HepG2 (cell line): ENCODE results near the gene TAGLN. TPM values are rescaled to one million over a fixed set of nuclear protein-coding genes. Genes with fewer than 3 reads are reported as not detected.

Experiments used
- ATAC-seq: fragments of 200-7000 bp; cut with Tn5 transposase; 3 replicates; pipeline ENCODE4 v1.9.1; 2020; ENCODE audit warnings: mild to moderate bottlenecking, moderate library complexity
- BruUV-seq: library from RNA; stranded (reverse); fragments of 400-500 nt; replicated peaks from 2 replicates; lab custom pipeline; 2021; lab: Mats Ljungman, UMichigan
- CTCF ChIA-PET: fragments of 300-600 bp; formaldehyde crosslinking; extraction: SDS; loops from one replicate; lab custom pipeline; 2021; ENCODE audit warnings: low total read pairs, inconsistent platforms, low intra/inter-chr PET ratio; lab: Yijun Ruan, JAX
- POLR2A ChIA-PET: fragments of 350-600 bp; sonication (Branson Sonifier 250); formaldehyde crosslinking; loops from one replicate; lab custom pipeline; 2020; ENCODE audit warnings: antibody characterized with exemption, inconsistent platforms; lab: Yijun Ruan, JAX
- DNase-seq: peaks from one replicate; pipeline ENCODE4 v3.0.0-alpha.2; 2015; ENCODE audit warnings: low spot score
- FAIRE-seq: peaks from 3 replicates; lab custom pipeline; 2011; peaks lifted over from hg19 to GRCh38; lab: Jason Lieb, UNC
- H2AFZ ChIP-seq: one replicate; pipeline ENCODE4 v1.6.1; 2011; ENCODE audit warnings: low read length, inconsistent platforms
- H3K27ac ChIP-seq: fragments of 300-600 bp; 3 replicates; pipeline ENCODE4 v1.8.0; 2011; ENCODE audit warnings: mixed run types, mild to moderate bottlenecking, mixed read lengths, low read length, inconsistent platforms; ENCODE audit not compliant: insufficient read depth; ENCODE audit errors: extremely low read length
- H3K27me3 ChIP-seq, 2 experiments: fragments of 200-600 bp in 1 of 2; 2 replicates in 1 of 2; 3 replicates in 1 of 2; pipeline versions ENCODE4 v1.6.0 to v1.8.0; 2011; ENCODE audit warnings: low read length in 2 of 2, mild to moderate bottlenecking in 2 of 2, moderate library complexity in 2 of 2, inconsistent platforms in 1 of 2; ENCODE audit not compliant: insufficient read depth in 2 of 2, control insufficient read depth in 1 of 2
- H3K36me3 ChIP-seq, 2 experiments: fragments of 200-600 bp in 1 of 2; replicated peaks in 1 of 2; 2 replicates in 1 of 2; 3 replicates in 1 of 2; pipeline versions ENCODE4 v1.5.1 to v1.8.0; 2011; ENCODE audit warnings: low read length in 2 of 2, inconsistent platforms in 1 of 2; ENCODE audit not compliant: insufficient read depth in 2 of 2, control insufficient read depth in 1 of 2
- H3K4me1 ChIP-seq: 2 replicates; pipeline ENCODE4 v1.5.1; 2012; ENCODE audit warnings: low read length, inconsistent platforms; ENCODE audit not compliant: insufficient read depth
- H3K4me2 ChIP-seq: 2 replicates; pipeline ENCODE4 v1.6.0; 2011; ENCODE audit warnings: low read depth, low read length, inconsistent platforms
- H3K4me3 ChIP-seq, 3 experiments: fragments of 200-600 bp in 1 of 3; sonication (generic), shearing (Covaris generic) in 1 of 3; replicated peaks in 1 of 3; 2 replicates each; pipeline ENCODE4 v1.5.1; 2011 to 2016; ENCODE audit warnings: low read length in 3 of 3, inconsistent platforms in 2 of 3, low read depth in 2 of 3, mild to moderate bottlenecking in 2 of 3, control low read depth in 1 of 3, mixed read lengths in 1 of 3; ENCODE audit not compliant: insufficient read depth in 1 of 3
- H3K79me2 ChIP-seq: one replicate; pipeline ENCODE4 v1.6.1; 2011; ENCODE audit warnings: low read length, inconsistent platforms; ENCODE audit not compliant: insufficient read depth
- H3K9ac ChIP-seq: 2 replicates; pipeline ENCODE4 v1.6.0; 2011; ENCODE audit warnings: mild to moderate bottlenecking, low read depth, low read length, inconsistent platforms; ENCODE audit not compliant: insufficient read depth
- H3K9me3 ChIP-seq: 2 replicates; pipeline ENCODE4 v1.5.1; 2012; ENCODE audit warnings: mild to moderate bottlenecking, low read length
- H4K20me1 ChIP-seq: 2 replicates; pipeline ENCODE4 v1.6.0; 2011; ENCODE audit warnings: inconsistent platforms, mild to moderate bottlenecking, low read length, moderate library complexity; ENCODE audit not compliant: insufficient read depth
- BRCA1 ChIP-seq: sonication (generic); formaldehyde crosslinking; IDR thresholded peaks from 2 replicates; pipeline ENCODE4 v1.4.0; 2020; ENCODE audit warnings: missing genetic modification reagents
- FOXP1 ChIP-seq, 2 experiments: fragments of 450-650 bp in 1 of 2; IDR thresholded peaks; 2 replicates each; pipeline ENCODE4 v1.6.1; 2017 to 2018; ENCODE audit warnings: antibody characterized with exemption in 1 of 2
- HMG20B ChIP-seq: conservative IDR thresholded peaks from 2 replicates; pipeline ENCODE4 v1.6.1; 2016; ENCODE audit warnings: missing genetic modification reagents, missing compliant biosample characterization
- MAFG ChIP-seq: sonication (generic); formaldehyde crosslinking; IDR thresholded peaks from 2 replicates; pipeline ENCODE4 v1.5.1; 2020; ENCODE audit warnings: mild to moderate bottlenecking, missing genetic modification reagents
- MTF1 ChIP-seq: sonication (generic); formaldehyde crosslinking; IDR thresholded peaks from 2 replicates; pipeline ENCODE4 v1.5.0; 2020; ENCODE audit warnings: missing genetic modification reagents
- ZNF264 ChIP-seq: sonication (generic); formaldehyde crosslinking; IDR thresholded peaks from 2 replicates; pipeline ENCODE4 v1.4.0; 2020; ENCODE audit warnings: missing genetic modification reagents
- ZNF30 ChIP-seq: sonication (generic); formaldehyde crosslinking; IDR thresholded peaks from 2 replicates; pipeline ENCODE4 v1.5.0; 2020; ENCODE audit warnings: mild to moderate bottlenecking, missing genetic modification reagents
- ZNF790 ChIP-seq: sonication (generic); formaldehyde crosslinking; IDR thresholded peaks from 2 replicates; pipeline ENCODE4 v1.8.0; 2022; ENCODE audit warnings: missing genetic modification reagents, mild to moderate bottlenecking, borderline replicate concordance
- WGBS: methylation state at CpG from one replicate; pipeline ENCODE4 v1.1.6; 2017; ENCODE audit warnings: low lambda C conversion rate; 5-methylcytosine and 5-hydroxymethylcytosine counted together
- in situ Hi-C: cut with HindIII; loops from 2 replicates; pipeline ENCODE4 v1.10.0; 2017; ENCODE audit warnings: low pct_unique_long_range_greater_than_20kb; ENCODE audit not compliant: extremely low pct_ligation_motif_present
- intact Hi-C: fragments of 100-400 bp; cut with micrococcal nuclease; formaldehyde crosslinking; loops from one replicate; pipeline ENCODE4 v1.10.0; 2022; ENCODE audit not compliant: unreplicated experiment
- polyA plus RNA-seq, 8 experiments: library from polyadenylated mRNA; depleted of rRNA in 3 of 8; stranded (reverse) in 7 of 8; unstranded in 1 of 8; fragments of >200 nt; fragmentation: Illumina TruSeq in 4 of 8; extraction: Trizol in 4 of 8; gene quantifications; 2 replicates each; pipeline versions ENCODE4 v1.2.1 to v1.2.3, GENCODE V29; 2011 to 2016; ENCODE audit warnings: low read depth in 4 of 8, missing spikeins in 1 of 8, mixed read lengths in 1 of 8; ENCODE audit not compliant: insufficient read depth in 1 of 8
- total RNA-seq, 5 experiments: library from RNA; depleted of rRNA; stranded (reverse); fragments of >200 nt; fragmentation: Illumina TruSeq; extraction: Trizol; gene quantifications; 2 replicates each; pipeline ENCODE4 v1.2.3, GENCODE V29; 2016; ENCODE audit warnings: low read depth in 1 of 5
- TF ChIP-seq, protein P1 (sequence below): sonication (generic); formaldehyde crosslinking; IDR thresholded peaks from 2 replicates; pipeline ENCODE4 v1.9.0; 2021; ENCODE audit warnings: missing genetic modification reagents, mild to moderate bottlenecking, borderline replicate concordance

The TAGLN gene
- total and polyA plus RNA-seq, 2 of the 13 experiments (the other 11 are each of a cell fraction or from before 2014, with no cell fraction given), result 12.6 to 75.4 TPM

DNA sequence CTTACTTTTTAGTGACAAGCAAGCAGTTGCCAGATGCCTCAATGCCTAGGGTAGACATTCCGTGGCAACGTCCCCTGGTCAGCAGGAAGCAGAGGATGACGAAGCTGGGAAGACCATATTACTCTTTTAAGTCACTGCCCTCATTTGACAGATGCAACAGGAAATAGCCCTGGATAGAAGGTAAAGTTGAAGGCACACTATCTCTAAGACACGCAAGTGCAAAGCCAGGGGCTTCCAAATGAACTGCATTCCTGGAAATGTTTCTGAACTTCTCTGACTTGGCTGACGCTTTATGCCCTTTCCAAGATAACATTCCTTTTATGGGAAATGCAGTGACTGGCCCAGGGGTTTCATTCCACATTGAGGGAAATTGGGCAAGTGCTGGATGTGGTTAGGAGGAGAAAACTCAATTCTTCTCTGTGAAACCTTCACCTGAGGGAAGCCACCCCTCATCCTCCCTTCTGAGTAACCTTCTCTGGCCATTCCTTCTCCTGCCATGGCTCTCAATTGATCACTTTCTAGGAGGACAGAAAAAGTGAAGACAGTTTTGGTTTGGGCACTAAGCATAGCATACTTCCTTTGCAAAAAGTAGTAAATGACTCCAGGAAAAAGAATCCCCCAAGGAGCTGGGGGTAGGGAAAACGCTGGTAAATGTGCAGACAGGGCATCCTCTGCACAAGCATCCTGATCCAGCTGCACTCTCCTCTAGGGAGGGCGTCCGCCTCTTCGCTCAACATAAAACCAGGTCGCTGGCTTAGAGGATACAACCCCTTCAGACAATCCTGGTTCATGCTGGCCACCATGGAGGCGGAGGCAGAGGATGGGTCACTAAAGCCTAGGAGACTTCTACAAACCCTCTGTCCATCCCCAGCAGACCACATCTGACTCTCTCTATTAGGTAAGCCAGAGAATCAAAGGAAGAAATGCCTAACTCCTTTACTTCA lies 18.2 kb downstream of the TAGLN start:
- Histone ChIP-seq H3K27me3 (no peaks in the 10 kb centered on the region), H3K9me3 (no peaks in the 10 kb centered on the region), H3K27ac (no peak overlapping the region), H3K4me3 (no peak overlapping the region), H4K20me1 (no peaks in the 10 kb centered on the region), H3K4me1 (peaks cover 9% of the 10 kb centered on the region; the same call in 1 of the 2 replicates), H3K36me3 (peaks cover 0 to 20% of the 10 kb centered on the region in 2 experiments; a peak in 2 of 5 replicates), H2AFZ (no peak overlapping the region), H3K4me2 (no peak overlapping the region), H3K9ac (no peak overlapping the region), H3K79me2 (no peaks in the 10 kb centered on the region)
- DNase-seq, result no peak
- 84% methylated on average over 11 of the region's 11 CpGs for WGBS
- ATAC-seq, result no peak
- no TSS peak for BruUV-seq
- TF ChIP-seq ZNF790 (CRISPR knock-in tag) (no peak), MTF1 (CRISPR knock-in tag) (no peak), ZNF264 (CRISPR knock-in tag) (no peak), ZNF30 (no peak), BRCA1 (CRISPR knock-in tag) (no peak), FOXP1 (IDR thresholded peaks at IDR 0.05) (no peak), FOXP1 (CRISPR knock-in tag; IDR thresholded peaks at IDR 0.05) (no peak), MAFG (CRISPR knock-in tag) (no peak), HMG20B (CRISPR knock-in tag) (no peak)
- TF ChIP-seq, protein P1, sequence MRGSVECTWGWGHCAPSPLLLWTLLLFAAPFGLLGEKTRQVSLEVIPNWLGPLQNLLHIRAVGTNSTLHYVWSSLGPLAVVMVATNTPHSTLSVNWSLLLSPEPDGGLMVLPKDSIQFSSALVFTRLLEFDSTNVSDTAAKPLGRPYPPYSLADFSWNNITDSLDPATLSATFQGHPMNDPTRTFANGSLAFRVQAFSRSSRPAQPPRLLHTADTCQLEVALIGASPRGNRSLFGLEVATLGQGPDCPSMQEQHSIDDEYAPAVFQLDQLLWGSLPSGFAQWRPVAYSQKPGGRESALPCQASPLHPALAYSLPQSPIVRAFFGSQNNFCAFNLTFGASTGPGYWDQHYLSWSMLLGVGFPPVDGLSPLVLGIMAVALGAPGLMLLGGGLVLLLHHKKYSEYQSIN (CRISPR knock-in tag), result no peak
- CTCF ChIA-PET, result no interaction called here
- in situ Hi-C loops, result no loop called here
- intact Hi-C loops, result no loop called here
- POLR2A ChIA-PET, result no interaction called here
- no peak for FAIRE-seq
